ENCODE results near the gene CAMK2G.
A peak's percentile ranks its signal among the peaks of the same experiment; 100 is the strongest.

CAMK2G gene

DNA sequence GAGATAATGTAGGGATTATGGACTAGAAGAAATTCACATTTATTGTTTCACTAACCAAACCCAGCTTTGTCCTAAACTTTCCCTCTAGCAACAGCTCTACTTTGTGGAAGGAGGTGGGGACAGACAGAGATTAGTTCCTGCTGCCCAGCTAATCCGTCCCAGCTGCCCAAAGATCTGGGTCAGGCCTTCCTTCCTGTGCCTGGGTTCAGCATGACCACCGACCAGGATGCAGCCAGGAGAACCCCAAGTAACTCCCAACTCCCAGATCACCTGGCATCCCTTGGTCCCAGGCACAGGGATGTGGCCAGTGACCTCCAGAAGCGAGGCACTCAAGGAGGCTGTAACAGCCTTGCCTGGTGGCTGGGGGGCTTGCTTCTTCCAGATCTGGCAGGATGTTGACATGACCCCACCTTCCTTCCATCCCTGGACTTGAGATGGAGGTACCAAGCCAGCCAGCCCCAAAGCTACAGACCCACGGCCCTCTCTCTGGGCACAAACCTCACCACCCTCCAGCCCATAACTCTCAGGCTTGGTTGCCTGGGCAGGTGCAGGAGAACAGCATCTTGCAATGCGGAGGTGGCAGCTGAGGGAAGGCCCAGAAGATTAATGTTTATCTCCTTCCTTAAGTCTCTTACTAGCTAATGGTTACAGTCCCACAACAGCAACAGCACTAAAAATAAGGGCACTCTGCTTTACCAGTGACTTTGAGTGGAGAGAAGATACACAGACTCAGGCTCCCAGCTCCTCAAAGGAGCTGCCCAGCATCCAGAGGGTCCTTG is 11.1 kb downstream of the CAMK2G start:
- TF ChIP-seq TCF4 (CRISPR knock-in tag; IDR thresholded peaks at IDR 0.05; ENCODE audit: borderline replicate concordance), result no peak
- no peak for TF ChIP-seq ZNF8 (CRISPR knock-in tag; IDR thresholded peaks at IDR 0.05)
- peak; percentile 24; the same call in 2 of the 3 replicates for ATAC-seq

DNA sequence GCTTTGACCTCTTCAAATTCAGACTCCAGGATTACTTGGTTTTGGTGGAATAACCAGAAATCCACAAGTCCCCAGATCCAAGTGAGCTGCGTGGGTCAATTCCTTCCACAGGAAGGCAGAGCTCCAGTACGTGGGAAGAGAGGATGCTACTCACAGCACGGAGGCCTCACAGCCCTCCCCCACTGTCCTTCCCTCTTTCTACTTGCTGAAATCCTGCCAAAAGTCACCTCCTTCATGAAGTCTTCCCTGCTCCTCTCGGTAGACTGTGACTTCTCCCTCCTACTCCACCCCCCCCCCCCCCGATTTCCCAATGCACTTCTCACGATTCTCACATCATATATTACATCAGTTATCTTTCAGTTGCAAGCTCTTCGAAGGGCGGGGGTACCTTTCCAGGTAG is 12.3 kb downstream of the CAMK2G start:
- no peak for TF ChIP-seq ZFP30 (CRISPR knock-in tag; IDR thresholded peaks at IDR 0.05)
- TF ChIP-seq, protein P1, sequence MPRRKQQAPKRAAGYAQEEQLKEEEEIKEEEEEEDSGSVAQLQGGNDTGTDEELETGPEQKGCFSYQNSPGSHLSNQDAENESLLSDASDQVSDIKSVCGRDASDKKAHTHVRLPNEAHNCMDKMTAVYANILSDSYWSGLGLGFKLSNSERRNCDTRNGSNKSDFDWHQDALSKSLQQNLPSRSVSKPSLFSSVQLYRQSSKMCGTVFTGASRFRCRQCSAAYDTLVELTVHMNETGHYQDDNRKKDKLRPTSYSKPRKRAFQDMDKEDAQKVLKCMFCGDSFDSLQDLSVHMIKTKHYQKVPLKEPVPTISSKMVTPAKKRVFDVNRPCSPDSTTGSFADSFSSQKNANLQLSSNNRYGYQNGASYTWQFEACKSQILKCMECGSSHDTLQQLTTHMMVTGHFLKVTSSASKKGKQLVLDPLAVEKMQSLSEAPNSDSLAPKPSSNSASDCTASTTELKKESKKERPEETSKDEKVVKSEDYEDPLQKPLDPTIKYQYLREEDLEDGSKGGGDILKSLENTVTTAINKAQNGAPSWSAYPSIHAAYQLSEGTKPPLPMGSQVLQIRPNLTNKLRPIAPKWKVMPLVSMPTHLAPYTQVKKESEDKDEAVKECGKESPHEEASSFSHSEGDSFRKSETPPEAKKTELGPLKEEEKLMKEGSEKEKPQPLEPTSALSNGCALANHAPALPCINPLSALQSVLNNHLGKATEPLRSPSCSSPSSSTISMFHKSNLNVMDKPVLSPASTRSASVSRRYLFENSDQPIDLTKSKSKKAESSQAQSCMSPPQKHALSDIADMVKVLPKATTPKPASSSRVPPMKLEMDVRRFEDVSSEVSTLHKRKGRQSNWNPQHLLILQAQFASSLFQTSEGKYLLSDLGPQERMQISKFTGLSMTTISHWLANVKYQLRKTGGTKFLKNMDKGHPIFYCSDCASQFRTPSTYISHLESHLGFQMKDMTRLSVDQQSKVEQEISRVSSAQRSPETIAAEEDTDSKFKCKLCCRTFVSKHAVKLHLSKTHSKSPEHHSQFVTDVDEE (CRISPR knock-in tag; IDR thresholded peaks at IDR 0.05), result no peak
- TF ChIP-seq, protein P2, sequence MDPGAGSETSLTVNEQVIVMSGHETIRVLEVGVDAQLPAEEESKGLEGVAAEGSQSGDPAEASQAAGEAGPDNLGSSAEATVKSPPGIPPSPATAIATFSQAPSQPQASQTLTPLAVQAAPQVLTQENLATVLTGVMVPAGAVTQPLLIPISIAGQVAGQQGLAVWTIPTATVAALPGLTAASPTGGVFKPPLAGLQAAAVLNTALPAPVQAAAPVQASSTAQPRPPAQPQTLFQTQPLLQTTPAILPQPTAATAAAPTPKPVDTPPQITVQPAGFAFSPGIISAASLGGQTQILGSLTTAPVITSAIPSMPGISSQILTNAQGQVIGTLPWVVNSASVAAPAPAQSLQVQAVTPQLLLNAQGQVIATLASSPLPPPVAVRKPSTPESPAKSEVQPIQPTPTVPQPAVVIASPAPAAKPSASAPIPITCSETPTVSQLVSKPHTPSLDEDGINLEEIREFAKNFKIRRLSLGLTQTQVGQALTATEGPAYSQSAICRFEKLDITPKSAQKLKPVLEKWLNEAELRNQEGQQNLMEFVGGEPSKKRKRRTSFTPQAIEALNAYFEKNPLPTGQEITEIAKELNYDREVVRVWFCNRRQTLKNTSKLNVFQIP (CRISPR knock-in tag; IDR thresholded peaks at IDR 0.05; ENCODE audit: borderline replicate concordance, low read depth), result no peak
- no peak for TF ChIP-seq TCF4 (CRISPR knock-in tag; IDR thresholded peaks at IDR 0.05; ENCODE audit: borderline replicate concordance)
- no peak for TF ChIP-seq TOX (CRISPR knock-in tag; IDR thresholded peaks at IDR 0.05; ENCODE audit: borderline replicate concordance)
- no peak for TF ChIP-seq ARNTL (CRISPR knock-in tag; IDR thresholded peaks at IDR 0.05; ENCODE audit: borderline replicate concordance, low read depth)
- no peak for TF ChIP-seq GLIS3 (CRISPR knock-in tag; IDR thresholded peaks at IDR 0.05)
- TF ChIP-seq ESRRG (CRISPR knock-in tag; IDR thresholded peaks at IDR 0.05), result no peak
- no peak for TF ChIP-seq BACH2 (CRISPR knock-in tag; IDR thresholded peaks at IDR 0.05; ENCODE audit: borderline replicate concordance)
- TF ChIP-seq, protein P3, sequence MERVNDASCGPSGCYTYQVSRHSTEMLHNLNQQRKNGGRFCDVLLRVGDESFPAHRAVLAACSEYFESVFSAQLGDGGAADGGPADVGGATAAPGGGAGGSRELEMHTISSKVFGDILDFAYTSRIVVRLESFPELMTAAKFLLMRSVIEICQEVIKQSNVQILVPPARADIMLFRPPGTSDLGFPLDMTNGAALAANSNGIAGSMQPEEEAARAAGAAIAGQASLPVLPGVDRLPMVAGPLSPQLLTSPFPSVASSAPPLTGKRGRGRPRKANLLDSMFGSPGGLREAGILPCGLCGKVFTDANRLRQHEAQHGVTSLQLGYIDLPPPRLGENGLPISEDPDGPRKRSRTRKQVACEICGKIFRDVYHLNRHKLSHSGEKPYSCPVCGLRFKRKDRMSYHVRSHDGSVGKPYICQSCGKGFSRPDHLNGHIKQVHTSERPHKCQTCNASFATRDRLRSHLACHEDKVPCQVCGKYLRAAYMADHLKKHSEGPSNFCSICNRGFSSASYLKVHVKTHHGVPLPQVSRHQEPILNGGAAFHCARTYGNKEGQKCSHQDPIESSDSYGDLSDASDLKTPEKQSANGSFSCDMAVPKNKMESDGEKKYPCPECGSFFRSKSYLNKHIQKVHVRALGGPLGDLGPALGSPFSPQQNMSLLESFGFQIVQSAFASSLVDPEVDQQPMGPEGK (CRISPR knock-in tag; IDR thresholded peaks at IDR 0.05; ENCODE audit: borderline replicate concordance), result no peak
- no peak for TF ChIP-seq ISL1 (CRISPR knock-in tag; IDR thresholded peaks at IDR 0.05)
- ATAC-seq, result no peak

DNA sequence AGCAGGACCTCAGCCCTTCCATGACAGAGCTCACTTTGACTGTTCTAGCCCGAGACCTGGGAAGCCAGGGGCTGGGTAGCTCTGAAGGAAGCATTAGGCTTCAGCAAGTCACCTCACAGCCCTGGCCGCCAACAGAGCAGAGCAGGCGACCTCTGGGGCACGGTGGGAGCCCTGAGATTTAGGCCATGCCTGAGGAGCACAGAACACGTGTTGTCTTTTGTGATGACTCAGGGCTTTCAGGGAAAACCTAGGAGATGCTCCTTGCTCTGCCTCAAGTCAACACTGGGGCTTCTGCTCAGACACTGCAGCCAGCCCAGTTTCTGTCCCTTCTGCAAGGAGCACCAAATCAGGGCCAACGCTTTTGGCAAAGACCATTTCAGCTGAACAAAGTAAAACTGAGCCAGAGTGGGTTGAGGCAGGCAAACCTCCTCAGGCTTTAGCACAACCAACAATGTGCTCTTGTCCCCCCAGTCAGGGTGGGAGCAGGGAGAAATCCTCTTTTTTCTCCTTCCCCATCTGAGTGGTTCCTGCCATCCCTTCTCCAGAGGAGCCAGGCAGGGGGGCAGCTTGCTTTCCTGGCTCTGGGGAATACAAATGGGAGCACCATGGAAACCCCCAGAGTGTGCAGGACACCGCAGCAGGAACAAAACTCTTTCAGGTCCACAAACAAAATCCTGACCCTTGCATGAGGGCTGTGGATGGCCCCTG is 14.4 kb downstream of the CAMK2G start:
- TF ChIP-seq OSR1 (CRISPR knock-in tag; IDR thresholded peaks at IDR 0.05), result no peak
- no peak for TF ChIP-seq ZNF565 (CRISPR knock-in tag; conservative IDR thresholded peaks at IDR 0.05; ENCODE audit: low read depth)
- no peak for TF ChIP-seq PPARA (CRISPR knock-in tag; IDR thresholded peaks at IDR 0.05; ENCODE audit: borderline replicate concordance)
- TF ChIP-seq GLIS3 (CRISPR knock-in tag; IDR thresholded peaks at IDR 0.05), result no peak
- no peak for TF ChIP-seq RARB (CRISPR knock-in tag; IDR thresholded peaks at IDR 0.05)
- TF ChIP-seq CSDC2 (CRISPR knock-in tag; IDR thresholded peaks at IDR 0.05), result no peak
- no peak for TF ChIP-seq ZNF70 (CRISPR knock-in tag; IDR thresholded peaks at IDR 0.05)
- TF ChIP-seq, protein P4, sequence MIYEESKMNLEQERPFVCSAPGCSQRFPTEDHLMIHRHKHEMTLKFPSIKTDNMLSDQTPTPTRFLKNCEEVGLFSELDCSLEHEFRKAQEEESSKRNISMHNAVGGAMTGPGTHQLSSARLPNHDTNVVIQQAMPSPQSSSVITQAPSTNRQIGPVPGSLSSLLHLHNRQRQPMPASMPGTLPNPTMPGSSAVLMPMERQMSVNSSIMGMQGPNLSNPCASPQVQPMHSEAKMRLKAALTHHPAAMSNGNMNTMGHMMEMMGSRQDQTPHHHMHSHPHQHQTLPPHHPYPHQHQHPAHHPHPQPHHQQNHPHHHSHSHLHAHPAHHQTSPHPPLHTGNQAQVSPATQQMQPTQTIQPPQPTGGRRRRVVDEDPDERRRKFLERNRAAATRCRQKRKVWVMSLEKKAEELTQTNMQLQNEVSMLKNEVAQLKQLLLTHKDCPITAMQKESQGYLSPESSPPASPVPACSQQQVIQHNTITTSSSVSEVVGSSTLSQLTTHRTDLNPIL (CRISPR knock-in tag; IDR thresholded peaks at IDR 0.05; ENCODE audit: low read depth), result no peak
- no peak for TF ChIP-seq ARNTL (CRISPR knock-in tag; IDR thresholded peaks at IDR 0.05; ENCODE audit: borderline replicate concordance, low read depth)
- TF ChIP-seq, protein P1 (CRISPR knock-in tag; IDR thresholded peaks at IDR 0.05), result no peak
- TF ChIP-seq ZFP30 (CRISPR knock-in tag; IDR thresholded peaks at IDR 0.05), result no peak
- TF ChIP-seq TOX (CRISPR knock-in tag; IDR thresholded peaks at IDR 0.05; ENCODE audit: borderline replicate concordance), result no peak
- TF ChIP-seq ZFP3 (CRISPR knock-in tag; IDR thresholded peaks at IDR 0.05), result no peak
- TF ChIP-seq ESRRG (CRISPR knock-in tag; IDR thresholded peaks at IDR 0.05), result no peak
- no peak for TF ChIP-seq ZC3H10 (CRISPR knock-in tag; IDR thresholded peaks at IDR 0.05)
- TF ChIP-seq SNAI2 (CRISPR knock-in tag; IDR thresholded peaks at IDR 0.05), result no peak
- no peak for ATAC-seq
